GM18511 (cell line): ENCODE data around the gene IL17REL.

ENCODE experiments used
- ATAC-seq: cut with Tn5 transposase; IDR thresholded peaks from one replicate; pipeline ENCODE4 v1.9.1; 2021; ENCODE audit warnings: mild to moderate bottlenecking, moderate library complexity; ENCODE audit not compliant: unreplicated experiment

The IL17REL gene

DNA sequence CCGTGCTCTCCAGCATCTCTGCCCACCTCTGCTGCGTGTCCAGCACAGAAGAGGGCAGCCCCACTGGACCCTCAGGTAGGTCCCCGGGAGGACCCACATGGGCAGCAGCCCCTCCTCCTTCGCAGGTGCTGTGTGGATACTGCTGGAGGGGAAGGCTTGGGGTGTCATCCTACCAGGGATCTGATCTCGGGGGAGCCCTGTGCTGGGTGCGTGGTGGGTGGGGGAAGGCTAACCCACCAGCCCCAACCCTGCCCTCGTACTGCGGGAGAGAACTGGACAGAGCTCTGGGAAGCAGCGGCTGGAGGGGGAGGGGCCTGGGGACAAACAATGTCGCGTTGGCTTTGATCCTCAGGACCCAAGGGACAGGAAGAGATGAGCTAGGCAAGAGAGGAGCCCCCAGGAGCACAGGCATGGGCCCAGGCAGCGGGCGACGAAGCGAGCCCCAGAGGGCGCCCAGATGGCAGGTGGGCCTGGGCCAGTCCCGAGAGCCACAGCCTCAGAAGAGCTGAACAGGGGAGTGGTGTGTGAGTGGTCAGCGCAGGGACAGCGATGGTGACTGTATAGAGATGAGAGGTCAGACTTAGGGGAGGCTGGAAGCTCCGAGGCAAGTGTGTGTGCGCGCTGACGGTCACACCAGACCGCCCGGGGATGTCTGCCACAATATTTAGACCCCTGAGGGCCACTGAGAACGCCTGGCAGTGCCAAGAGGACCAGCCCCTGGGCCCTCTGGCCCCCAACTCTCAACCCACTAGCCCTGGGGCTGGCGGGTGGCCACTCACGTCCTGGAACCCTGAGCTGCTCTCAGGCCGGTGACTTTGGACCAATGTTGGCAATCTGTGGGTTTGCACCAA is 53.4 kb downstream of the IL17REL start:
- ATAC-seq, result no peak

GRCh38 chr22:49958366-49958921 is 54.1 kb downstream of the IL17REL start:
- ATAC-seq, result no peak

- no peak for ATAC-seq
These were observed 54.7 kb downstream of the IL17REL start for GRCh38 chr22:49957826-49958365.

GRCh38 chr22:49956914-49957825 is 55.4 kb downstream of the IL17REL start:
- no peak for ATAC-seq

- no peak for ATAC-seq
These were observed 56.2 kb downstream of the IL17REL start for GRCh38 chr22:49956418-49956770.

- no peak for ATAC-seq
These were observed 56.8 kb downstream of the IL17REL start for GRCh38 chr22:49955581-49956417.

- ATAC-seq, result no peak
These were observed 57.5 kb downstream of the IL17REL start for GRCh38 chr22:49954991-49955580.

DNA sequence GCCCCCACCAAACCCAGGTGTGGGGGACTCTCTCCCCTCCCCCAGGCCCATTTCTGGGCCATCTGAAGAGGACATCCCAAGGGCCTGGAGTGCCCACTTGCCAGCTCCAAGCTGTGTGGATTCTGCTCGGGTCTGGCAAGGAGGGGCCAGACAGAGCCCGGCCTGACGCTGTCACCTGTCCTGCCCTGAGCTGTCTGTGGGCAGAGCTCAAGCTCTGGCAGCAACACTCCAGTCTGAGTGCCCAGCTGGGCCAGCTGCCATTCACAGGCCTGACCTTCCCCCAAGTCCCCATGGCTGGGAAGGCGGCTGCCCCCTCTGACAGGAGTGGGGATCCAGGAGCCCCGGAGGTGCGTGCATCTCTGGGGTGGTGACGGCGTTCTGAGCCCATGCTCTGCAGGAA is 58.2 kb downstream of the IL17REL start:
- no peak for ATAC-seq

DNA sequence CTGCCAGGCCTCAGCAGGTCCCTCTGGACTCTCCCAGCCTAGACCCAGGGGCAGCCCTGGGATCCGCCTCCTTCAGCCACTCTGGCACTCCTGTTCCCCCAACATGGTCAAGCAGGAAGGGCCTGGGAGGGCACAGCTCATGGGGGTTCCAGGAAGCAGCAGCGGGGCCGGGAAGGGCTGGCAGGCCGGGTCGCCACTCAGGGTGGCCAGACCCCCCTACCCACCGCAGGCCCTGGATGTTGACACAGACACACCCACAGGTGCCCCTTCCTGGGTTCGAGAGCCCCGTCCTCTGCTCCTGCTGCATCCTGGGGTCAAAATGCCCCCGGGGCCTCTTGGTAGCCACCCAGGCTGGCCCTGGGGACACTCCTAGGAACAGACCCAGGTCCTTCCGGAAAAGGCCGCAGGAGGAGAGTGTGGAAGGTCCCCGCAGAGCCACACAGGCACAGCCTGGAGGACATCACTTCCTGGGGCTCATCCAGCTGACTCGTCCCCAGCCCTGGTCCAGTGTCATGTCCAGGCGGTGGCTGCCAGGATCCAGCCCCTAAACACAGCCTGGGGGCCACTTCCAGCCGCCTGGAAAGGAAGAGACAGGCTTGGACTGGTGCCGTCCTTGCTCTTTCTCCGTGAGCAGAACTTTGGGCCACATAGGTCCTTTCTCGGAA is 58.8 kb downstream of the IL17REL start:
- ATAC-seq, result no peak

DNA sequence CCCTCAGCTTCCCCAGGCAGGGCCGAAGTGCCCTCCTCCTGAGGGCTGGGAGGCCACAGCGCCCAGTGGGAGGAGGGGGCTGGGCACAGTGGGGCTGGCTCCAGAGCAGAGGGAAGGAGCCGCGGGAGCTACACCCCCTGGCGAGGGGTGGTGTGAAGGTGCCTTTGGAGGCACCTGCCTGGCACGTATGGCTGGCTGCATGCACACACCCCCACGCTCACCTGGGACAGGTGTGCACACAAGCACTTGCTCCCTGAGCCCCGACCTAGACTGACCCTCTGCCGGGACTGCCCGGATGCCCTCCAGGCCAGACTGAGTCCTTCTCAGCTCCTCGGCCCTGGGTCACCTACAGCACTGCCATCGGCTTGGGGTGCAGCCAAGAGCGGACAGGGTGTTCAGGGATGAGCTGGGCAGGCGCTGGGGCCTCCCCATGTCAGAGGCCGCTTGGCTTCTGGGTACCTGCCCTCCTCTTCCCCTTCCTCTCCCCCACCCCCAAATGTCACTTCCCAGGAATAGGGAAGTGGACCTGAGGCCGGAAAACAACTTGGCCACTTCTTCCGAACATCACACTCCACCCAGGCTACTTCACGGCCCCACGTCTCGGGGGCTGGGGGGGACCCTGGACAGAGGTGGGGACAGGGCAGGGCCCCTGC is 59.4 kb downstream of the IL17REL start:
- ATAC-seq, result no peak

DNA sequence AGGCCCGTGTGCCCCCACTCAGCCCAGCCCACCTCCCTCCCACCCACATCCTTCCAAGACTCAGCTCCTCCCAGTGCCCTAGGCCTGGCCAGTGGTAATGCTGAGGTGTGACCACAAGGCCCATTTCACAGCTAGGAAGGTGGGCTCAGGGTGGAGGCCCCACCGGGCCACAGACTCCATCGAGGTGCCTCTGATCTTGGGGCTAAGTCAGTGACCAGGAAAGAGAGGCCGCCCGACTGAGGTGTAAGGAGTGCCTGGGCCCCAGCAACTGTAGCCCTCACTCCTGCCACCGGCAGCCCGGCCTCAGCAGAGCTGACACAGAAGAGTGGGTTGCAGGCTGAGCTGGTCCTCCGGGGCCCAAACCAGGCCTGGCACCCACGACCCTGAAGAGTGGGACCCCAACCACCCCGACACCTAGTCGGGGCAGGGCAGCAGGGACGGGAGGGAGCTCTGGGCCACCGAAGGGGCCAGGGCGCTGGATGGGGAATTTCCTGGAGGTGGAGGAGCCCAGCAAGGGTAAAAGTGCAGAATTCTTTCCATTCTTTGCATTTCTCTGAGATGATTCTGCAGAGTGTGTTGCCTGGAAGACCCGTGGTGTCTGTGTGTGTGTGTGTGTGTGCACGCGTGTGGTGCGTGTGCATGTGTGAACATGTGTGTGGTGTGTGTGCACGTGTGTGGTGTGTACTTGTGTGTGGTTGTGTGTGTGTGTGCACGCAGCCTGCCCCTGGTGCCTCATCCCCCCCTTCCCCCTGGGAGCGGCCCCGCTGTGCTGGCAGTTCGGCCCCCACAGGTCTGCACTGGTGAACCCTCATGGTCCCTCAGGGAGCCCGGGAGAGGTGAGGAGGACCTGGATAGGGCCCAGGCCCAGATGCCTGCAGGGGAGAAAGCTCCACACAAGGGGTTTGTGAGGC is 60.3 kb downstream of the IL17REL start:
- no peak for ATAC-seq

DNA sequence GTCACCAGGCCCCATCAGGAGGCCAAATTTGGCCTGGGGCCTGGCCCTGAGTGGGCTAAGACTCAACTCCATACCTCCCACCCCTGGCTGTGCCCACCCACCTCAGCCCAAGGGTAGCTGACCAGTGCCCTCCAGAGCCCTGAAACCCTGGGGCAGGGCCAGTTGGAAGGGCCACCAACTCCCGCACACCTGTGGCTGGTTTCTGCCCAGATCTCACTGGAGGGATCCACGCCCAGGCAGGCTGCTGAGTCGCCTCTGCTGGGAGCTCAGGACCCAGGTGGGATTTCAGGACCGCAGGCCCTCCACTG is 60.9 kb downstream of the IL17REL start:
- no peak for ATAC-seq

DNA sequence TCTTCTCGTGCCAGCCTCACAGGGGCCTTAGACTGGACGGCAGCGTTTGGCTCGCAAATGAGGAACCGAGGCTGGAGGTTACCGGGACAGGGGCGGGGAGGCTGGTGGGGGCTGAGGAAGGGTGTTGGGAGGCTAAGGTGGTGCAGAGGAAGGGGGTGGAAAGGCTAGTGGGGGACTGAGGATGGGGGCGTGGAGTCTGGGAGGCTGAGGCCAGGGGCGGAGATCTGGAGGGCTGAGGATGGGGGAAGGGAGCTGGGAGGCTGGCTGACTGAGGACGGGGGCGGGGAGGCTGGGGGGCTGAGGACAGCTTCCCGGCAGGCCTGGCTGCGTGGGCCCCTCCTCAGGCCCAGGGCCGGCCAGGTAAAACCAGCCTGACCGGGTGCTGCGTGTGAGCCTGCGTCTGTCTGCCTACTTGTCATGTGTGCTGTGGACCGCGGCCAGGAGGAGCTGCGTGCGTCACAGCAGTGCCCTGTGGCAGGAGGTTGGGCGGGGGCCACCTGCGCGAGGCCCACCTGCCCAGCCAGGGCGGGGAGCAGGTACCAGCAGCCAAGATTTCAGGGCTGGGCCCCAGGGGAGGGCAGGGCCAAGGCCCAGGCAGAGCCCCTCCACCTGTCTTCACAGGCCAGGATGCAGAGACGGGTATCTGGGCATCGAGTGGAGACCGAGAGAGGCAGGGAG is 61.4 kb downstream of the IL17REL start:
- no peak for ATAC-seq

DNA sequence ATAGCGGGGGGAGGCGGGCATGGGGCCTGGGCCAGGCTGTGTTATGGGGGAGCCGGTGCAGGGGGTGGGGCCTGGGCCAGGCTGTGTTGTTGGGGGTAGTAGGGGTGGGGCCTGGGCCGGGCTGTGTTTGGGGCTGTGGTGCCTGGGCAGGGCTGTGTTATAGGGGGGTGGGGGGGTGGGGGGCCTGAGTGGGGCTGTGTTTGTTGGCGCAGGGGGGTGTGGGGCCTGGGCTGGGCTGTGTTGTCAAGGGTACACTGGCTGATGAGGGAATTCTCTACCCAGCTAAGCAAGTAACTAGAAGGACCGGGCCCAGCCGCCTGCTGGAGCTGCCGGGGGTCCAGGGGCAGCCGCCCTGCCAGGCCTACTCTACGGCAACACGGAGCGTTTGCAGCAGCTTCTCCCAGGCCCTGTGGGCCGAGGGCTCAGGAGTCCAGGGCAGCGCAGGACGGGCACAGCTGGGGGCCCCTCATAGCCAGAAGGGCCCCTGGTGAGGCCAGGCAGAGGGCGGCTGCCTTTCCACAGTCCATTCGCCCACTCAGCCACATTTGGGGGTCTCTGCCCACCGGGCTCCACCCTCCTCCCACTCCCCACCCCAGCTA is 62.1 kb downstream of the IL17REL start:
- no peak for ATAC-seq

GRCh38 chr22:49949914-49950292 is 62.7 kb downstream of the IL17REL start:
- ATAC-seq, result no peak

- no peak for ATAC-seq
These were observed 63.3 kb downstream of the IL17REL start for GRCh38 chr22:49948958-49949913.
